ENCODE data around the gene MADD. TPM values are rescaled to one million over a fixed set of nuclear protein-coding genes. Genes with fewer than 3 reads are reported as not detected.

The MADD gene
- total RNA-seq, 1 experiment from 2014 or later, result 41.0 TPM

GRCh38 chr11:47302853-47303252 is 32.9 kb downstream of the MADD start:
- Histone ChIP-seq H2BK12ac (ENCODE audit: insufficient read length, low read depth, low read length) (no peak overlapping the region), H3K18ac (ENCODE audit: insufficient read length, low read depth, low read length) (no peak overlapping the region), H3T11ph (ENCODE audit: low read length) (no peak overlapping the region), H3K4me1 (ENCODE audit: insufficient read depth, low read length) (no peaks in the 10 kb centered on the region), H3K9me3 (ENCODE audit: control insufficient read depth, low read depth, low read length) (no peaks in the 10 kb centered on the region), H2BK5ac (ENCODE audit: insufficient read length, low read length) (no peak overlapping the region), H4K91ac (ENCODE audit: insufficient read length, low read depth, low read length) (no peak overlapping the region), H3K9ac (ENCODE audit: extremely low read depth, insufficient read length, low read length) (no peak overlapping the region), H3K79me1 (ENCODE audit: insufficient read depth, low read depth, low read length, poor library complexity, severe bottlenecking) (no peaks in the 10 kb centered on the region), H2AK5ac (ENCODE audit: insufficient read length, low read length) (no peak overlapping the region), H4K8ac (replicated peaks; ENCODE audit: insufficient read length, low read depth, low read length) (no peak overlapping the region), H3K4me2 (ENCODE audit: insufficient read depth, insufficient read length, low read length) (no peak overlapping the region), H2BK120ac (ENCODE audit: low read depth, low read length, poor library complexity, severe bottlenecking) (no peak overlapping the region), H4K20me1 (ENCODE audit: control insufficient read depth, insufficient read depth, insufficient read length) (no peaks in the 10 kb centered on the region), H3K4ac (ENCODE audit: low read depth, low read length) (no peak overlapping the region), H3K23me2 (ENCODE audit: insufficient read length, low read depth, low read length, poor library complexity, severe bottlenecking) (no peaks in the 10 kb centered on the region), H2BK15ac (ENCODE audit: low read depth, low read length) (no peak overlapping the region), H3K79me2 (ENCODE audit: insufficient read depth, low read length) (no peaks in the 10 kb centered on the region), H3K14ac (ENCODE audit: insufficient read depth, low read length) (no peak overlapping the region), H2AFZ (ENCODE audit: low read length) (no peak overlapping the region), H3K27ac (ENCODE audit: insufficient read length, low read depth, low read length) (no peak overlapping the region), H2BK20ac (ENCODE audit: low read depth, low read length, poor library complexity, severe bottlenecking) (no peak overlapping the region), H3K27me3 (ENCODE audit: insufficient read depth, low read length) (no peaks in the 10 kb centered on the region), H3K23ac (ENCODE audit: insufficient read length, low read depth, low read length) (no peak overlapping the region), H4K5ac (ENCODE audit: insufficient read length, low read depth, low read length) (no peak overlapping the region), H3K56ac (ENCODE audit: insufficient read length, low read depth, low read length) (no peak overlapping the region)
- peaks cover 49 to 68% (median 63%) of the 10 kb centered on the region in 3 experiments for H3K36me3 Mint-ChIP-seq (ENCODE audit: insufficient read depth in 1 of 3, low read depth in 3 of 3)
- no peak for TF ChIP-seq CTCF (conservative IDR thresholded peaks at IDR 0.05)
- no peak overlapping the region for H3K4me3 Mint-ChIP-seq
- H3K27me3 Mint-ChIP-seq (ENCODE audit: low read depth), result no peaks in the 10 kb centered on the region
- peaks cover 10 to 21% of the 10 kb centered on the region in 2 experiments; a peak in 4 of 5 replicates for H3K9me3 Mint-ChIP-seq
- no peak for DNase-seq
- H3K27ac Mint-ChIP-seq, result no peak overlapping the region
- no CpG with 5 or more reads among the region's 1 CpG for WGBS (ENCODE audit: extremely low coverage, insufficient read length, low lambda C conversion rate)
- peaks cover 0 to 2% of the 10 kb centered on the region in 2 experiments; a peak in 1 of 4 replicates for H3K4me1 Mint-ChIP-seq
